Measurements from ENCODE around the gene FAM193B.

GRCh38 chr5:177600508-177601018, 46.2 kb upstream of the FAM193B start:
- TF ChIP-seq TAF1 (IDR thresholded peaks at IDR 0.05; ENCODE audit: low read depth, low read length) (no peak), POLR2A (IDR thresholded peaks at IDR 0.05; ENCODE audit: low read depth, low read length) (peak; percentile 4; the same call in 1 of the 2 replicates), POLR2AphosphoS5 (IDR thresholded peaks at IDR 0.05; ENCODE audit: low read depth, low read length) (no peak), PAX5 (IDR thresholded peaks at IDR 0.05; ENCODE audit: insufficient read depth, low read length, severe bottlenecking) (no peak)

Measured in GM12891 (cell line).